Activated effector memory CD4-positive, alpha-beta T cell treated with Interleukin-2 at 50 U/mL for 16 hours (primary cell): ENCODE data around the gene MYO10.

ENCODE experiments used
- DNase-seq: peaks from one replicate; pipeline ENCODE4 v3.0.0-alpha.2; 2020

Gene MYO10

GRCh38 chr5:16807547-16807864, 128.6 kb downstream of the MYO10 start:
- no peak for DNase-seq

DNA sequence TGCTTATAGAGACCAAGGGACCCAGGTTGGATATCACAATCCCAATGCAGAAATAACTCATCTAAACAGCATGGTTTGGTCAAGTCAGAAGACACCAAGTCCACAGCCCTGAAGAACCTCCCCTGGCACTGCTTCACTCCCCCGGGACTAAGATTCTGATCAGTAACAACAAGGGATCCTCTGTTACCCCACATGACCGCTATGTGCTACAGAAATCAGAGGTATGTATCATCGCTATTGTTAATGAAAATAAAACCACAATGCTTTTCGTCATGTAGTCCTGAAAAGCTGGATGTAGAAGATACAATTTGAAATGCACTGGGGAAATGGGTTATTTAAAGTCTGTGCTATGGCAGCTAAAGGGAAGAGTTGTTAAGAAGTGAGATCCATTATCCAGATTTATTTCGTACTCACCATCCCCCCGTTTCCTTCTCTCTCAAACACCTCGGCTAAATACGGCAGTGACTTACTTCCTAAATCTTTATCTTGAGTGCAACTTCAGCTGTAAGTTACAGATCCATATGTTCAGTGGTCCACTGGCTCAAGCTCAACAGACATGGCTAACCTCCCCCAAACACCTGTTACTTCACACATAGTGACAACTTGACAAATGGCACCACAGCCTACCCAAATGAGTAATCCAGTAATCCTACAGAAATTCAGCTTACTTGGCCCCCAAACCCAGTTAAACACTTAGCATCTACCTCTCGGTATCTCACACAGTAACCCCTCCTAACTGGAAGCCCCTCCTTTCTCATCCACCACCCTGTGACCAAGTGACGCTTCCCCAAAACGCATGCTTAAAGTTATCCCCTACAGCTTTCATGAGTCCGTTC, 129.2 kb downstream of the MYO10 start:
- DNase-seq: no peak

DNA sequence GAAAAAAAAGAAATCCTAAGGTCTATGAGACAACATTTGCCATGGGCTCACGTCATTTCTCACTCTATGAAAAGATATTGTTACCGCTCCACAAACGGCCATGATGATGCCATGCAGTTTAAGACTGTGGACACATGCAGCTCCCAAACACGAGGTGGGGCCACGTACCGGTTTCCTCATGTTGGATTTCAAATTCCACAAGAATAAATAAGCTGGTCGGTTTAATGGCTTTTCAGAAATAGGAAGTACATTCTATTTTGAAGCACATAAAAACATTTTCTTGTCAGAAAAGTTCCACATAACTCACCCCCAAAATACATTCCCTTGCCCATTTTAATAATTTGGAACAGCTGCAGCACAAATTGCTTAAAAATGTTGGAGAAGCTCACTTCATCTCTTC, 130.6 kb downstream of the MYO10 start:
- no peak for DNase-seq

DNA sequence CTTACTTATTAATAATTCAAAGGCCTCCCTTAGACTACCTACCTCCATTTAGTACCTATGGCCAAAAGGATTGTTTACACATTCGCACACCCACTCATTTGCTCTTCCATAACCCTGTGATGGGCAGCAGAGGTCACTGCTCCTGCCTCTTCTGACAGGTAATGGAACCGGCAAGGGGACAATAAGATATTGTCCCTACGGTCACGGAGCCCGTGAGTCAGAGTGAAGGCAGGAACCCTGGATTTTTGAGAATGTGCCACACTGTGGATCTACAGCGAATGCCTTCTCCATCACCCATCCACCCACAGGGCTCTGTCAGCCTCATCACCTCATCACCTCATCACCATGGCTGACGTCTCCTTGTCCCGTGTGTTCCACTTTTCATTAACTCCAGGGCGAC, 132.3 kb downstream of the MYO10 start:
- no peak for DNase-seq

GRCh38 chr5:16800477-16800876, 135.6 kb downstream of the MYO10 start:
- no peak for DNase-seq

- no peak for DNase-seq
Measured at GRCh38 chr5:16799796-16800195, 136.3 kb downstream of the MYO10 start.

- no peak for DNase-seq
Measured at GRCh38 chr5:16797951-16798350, 138.1 kb downstream of the MYO10 start.

DNA sequence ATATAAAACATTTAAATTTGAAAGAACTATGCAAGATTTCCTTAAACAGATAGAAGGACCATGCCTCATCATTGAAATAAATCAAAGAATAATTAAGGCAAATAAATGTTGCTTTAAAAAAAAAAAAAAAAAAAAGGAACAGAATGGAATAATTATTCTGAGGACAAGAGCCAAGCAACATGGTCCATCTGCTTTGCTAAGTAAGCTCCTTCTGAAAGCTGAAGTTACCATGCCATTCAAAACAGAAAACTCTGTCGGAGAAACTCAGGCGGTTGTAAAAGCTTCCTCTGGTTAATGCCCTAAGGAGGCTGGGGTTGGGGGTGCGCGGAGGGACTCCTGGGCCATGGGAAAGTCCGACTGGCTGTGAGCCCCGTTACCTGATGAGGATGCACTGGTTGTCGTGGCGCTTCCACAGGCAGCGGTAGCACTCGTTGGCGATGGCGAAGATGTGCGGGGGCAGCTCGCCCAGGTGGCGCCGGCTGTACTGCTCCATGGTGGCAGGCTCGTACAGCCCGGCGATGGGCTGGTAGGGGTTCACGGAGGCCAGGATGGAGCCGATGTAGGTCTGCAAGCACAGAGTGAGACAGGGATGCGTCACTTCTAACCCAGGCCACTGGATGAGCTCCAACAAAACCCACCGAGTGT, 141.7 kb downstream of the MYO10 start:
- no peak for DNase-seq

GRCh38 chr5:16792598-16793275, 143.4 kb downstream of the MYO10 start:
- DNase-seq: no peak

DNA sequence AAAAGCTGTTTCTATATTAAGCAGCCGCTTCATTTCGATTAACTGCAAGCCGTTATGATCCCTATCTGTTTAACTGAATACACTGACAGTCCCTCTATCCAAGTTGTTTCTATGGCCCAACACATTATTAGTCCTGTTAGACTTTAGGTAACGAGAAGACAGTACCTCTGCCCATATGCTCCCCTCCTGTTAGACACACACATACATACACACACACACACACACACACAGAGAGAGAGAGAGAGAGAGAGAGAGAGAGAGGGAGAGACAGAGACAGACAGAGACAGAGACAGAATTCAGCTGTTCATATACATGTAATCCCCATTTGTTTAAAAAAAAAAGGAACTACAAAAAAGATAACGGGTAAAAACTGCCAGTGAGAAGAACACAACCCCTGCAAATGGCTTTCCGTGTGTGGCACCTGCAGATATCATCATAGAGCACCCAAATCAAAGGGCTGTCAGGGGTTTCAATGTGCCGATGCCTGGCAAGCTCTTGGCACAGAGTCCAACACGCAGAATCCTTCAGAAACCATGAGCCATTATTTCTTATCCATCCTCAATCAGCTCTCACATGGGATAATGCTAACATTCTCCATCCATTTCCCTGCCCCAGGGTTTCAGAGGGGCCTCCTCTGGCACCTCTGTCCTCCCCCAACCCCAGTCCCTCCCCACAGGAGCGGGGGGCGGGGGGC, 144.0 kb downstream of the MYO10 start:
- DNase-seq: no peak

- DNase-seq: no peak
Measured at GRCh38 chr5:16791036-16791705, 144.9 kb downstream of the MYO10 start.

DNA sequence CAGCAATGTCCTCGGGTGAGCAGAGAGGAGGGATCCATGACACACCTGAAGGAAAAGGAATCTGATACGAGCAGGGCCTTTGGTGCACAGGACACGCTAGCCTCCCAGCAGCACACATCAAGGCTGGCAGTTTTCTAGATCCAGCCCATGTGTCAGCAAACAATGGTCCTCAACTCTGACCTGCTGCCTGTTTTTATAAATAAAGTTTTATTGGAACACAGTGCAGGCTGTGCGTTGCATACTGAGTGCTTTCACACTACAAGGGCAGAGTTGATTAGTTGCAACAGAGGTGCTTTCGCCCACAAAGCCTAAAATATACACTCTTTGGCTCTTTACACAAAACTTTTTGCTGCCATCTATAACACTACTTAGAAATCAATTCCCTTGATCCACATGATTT, 147.1 kb downstream of the MYO10 start:
- DNase-seq: no peak

DNA sequence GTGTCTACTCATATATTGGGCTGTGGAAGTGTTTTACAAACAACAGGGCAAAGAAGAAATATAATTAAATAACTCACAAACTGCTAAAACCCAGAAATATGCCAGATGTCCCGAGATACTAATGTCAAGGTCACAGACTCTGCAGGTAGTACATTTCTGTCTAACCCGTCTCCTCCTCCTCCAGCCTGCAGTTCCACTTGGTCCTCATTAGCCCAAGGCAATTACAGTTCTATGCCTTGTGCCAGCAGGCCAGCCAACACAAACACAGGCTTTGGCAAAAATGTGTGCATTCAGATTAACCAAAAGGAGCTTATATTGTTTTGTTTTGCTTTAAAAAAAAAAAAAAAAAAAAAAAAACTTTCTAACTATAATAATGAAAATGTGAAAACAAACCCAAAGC, 148.8 kb downstream of the MYO10 start:
- no peak for DNase-seq

DNA sequence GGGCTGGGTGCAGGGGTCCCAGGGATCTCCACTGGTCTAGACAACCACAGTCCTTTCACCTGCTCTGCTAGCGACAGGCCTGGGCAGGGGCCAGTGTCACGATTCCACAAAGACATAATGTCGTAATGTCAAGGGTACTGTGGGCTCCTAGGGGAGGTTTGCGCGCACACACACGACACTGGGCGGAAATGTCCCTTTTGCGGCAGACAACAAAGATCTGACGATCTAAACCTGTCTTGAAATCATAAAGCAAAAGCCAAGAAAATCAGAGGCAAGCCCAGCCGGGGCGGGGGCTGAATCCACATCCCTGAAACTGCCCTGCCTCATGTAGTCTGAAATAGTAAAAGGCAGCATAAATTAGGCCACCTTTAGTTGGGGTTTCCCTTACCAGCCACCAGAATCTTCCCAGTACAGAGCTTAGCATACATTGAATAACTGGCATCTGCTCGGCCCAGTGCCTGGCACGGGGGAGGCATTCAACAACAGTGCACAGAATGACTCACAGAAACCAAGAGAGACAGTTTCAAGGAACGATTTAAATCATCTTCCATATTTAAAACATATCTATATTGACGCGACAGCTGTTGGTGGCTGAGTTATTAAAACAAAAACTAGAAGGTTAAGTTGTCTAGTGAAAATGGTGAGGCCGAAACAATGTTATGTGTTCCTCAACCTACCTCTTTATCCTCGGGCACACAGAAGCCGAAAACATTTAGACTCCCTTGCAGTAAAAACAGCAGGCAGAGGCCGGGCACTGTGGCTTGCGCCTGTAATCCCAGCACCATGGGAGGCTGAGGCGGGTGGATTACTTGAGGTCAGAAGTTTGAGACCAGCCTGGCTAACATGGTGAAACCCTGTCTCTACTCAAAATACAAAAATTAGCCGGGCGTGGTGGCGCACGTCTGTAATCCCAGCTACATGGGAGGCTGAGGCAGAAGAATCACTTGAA, 151.0 kb downstream of the MYO10 start:
- no peak for DNase-seq

GRCh38 chr5:16784088-16784487, 152.0 kb downstream of the MYO10 start:
- no peak for DNase-seq

- DNase-seq: no peak
Measured at GRCh38 chr5:16781828-16782626, 154.1 kb downstream of the MYO10 start.

DNA sequence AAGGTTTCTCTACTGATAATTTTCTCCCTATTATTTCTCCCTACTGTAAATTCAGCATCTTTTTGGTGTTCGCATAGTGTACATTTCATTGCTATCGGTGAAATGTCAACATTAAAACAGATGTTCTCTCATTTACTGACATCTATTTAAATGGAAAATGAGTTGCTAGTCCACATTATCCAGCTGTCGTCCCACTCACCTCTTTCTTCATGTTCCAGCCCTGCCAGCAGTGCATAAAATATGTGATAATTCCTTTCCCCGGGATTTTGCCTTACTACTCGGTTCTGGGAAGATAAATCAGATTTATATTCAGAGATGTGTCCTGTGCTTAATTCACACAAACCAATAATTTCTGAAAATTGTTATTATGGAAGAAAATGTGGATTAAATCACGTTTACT, 155.8 kb downstream of the MYO10 start:
- no peak for DNase-seq

DNA sequence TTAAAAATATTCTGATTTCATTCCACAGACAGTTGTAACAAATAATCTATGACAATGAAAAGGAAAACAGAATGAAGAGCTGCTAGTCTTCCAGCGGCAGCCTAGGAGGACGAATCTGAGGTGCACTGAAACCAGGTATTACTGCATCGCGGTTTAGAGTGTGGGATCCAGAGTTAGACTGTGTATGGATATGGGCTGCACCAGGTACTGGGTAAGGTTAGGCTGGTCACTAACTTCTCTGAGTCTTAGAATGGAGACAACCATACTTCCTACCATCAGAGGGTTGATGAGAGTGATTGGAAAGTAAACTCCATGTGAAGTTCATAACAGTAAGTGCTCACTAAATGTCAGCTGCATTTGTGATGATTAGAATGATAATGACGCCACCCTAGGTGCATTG, 158.7 kb downstream of the MYO10 start:
- no peak for DNase-seq

GRCh38 chr5:16776611-16777251, 159.4 kb downstream of the MYO10 start:
- no peak for DNase-seq

- DNase-seq: no peak
Measured at GRCh38 chr5:16774806-16775205, 161.3 kb downstream of the MYO10 start.
